Ishikawa (cell line): ENCODE results near the gene GNG4.

ENCODE experiments used
- CEBPB ChIP-seq: IDR thresholded peaks from 2 replicates; pipeline ENCODE4 v1.6.1; 2012
- MAX ChIP-seq: IDR thresholded peaks from 2 replicates; pipeline ENCODE4 v1.6.1; 2012
- RAD21 ChIP-seq: IDR thresholded peaks from 2 replicates; pipeline ENCODE4 v1.6.1; 2012; ENCODE audit warnings: low read depth
- REST ChIP-seq: IDR thresholded peaks from 2 replicates; pipeline ENCODE4 v1.6.1; 2012; ENCODE audit warnings: low read depth, mild to moderate bottlenecking
- USF1 ChIP-seq: IDR thresholded peaks from 2 replicates; pipeline ENCODE4 v1.6.1; 2012
- YY1 ChIP-seq: IDR thresholded peaks from 2 replicates; pipeline ENCODE4 v1.6.1; 2012; ENCODE audit warnings: low read depth

DNA sequence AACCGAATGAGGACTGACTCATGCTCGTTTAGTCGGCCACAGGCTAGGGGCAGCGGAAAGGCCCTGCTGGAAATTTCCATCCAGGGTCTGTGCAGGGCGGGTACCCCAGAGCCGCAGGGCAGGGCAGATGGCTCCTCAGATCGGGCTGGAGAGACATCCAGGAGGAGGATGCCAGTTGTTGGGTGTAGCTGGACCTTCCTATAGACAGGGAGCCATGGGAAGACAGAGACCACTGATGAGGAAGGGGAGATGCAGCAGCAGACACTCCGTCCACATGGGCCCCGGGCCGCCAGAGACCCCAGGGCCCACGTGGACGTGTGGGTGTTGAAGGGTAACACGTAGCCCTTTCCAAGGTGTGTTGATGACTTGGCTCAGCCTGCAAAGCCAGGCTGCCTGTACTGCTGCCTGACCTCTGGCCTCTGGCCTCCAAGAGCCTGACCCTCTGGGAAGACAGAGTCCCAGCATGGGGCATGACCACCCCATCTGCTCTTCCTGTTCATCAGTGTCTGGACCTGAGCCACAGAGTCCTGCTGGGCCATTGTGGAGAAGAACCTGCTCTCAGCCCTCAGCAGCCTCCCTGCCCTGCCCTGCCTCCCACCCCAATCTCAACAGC lies 4.8 kb downstream of the GNG4 start:
- no peak for TF ChIP-seq CEBPB
- TF ChIP-seq REST, result no peak
- TF ChIP-seq MAX, result no peak
- TF ChIP-seq RAD21, result no peak
- TF ChIP-seq YY1, result no peak
- no peak for TF ChIP-seq USF1
